ENCODE data around the gene UBL5.
"Not testable (repeated sequence)": the region's sequence is repeated elsewhere in the genome, so short reads cannot be mapped to it uniquely, and the experiment has no call there.

Gene UBL5

GRCh38 chr19:9827289-9828238, at the start of gene UBL5:
Gene UBL5, plus strand, starts transcription at chr19:9827918. Its CDS starts 420 bp downstream, at chr19:9828338.
- DNase-seq (ENCODE audit: low read depth): peak; percentile 90

DNA sequence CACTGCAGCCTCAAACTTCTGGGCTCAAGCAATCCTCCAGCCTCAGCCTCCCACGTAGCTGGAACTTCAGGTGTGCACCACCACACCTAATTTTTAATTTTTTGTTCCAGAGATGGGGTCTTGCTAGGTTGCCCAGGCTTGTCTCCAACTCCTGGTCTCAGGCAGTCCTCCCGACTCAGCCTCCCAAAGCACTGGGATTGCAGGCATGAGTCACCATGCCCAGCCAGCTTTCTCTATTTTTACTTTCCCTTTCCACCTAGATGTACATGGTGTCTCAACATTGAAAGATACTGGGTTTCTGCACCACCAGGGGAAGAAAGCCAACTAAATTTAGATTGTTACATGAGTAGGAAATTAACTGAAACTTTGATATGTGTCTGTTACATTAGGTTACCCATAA, 45.4 kb upstream of the UBL5 start:
- DNase-seq (ENCODE audit: low read depth): peak; percentile 47

- not testable (repeated sequence) for DNase-seq (ENCODE audit: low read depth)
Observed at GRCh38 chr19:9784163-9784496, 43.6 kb upstream of the UBL5 start.

DNA sequence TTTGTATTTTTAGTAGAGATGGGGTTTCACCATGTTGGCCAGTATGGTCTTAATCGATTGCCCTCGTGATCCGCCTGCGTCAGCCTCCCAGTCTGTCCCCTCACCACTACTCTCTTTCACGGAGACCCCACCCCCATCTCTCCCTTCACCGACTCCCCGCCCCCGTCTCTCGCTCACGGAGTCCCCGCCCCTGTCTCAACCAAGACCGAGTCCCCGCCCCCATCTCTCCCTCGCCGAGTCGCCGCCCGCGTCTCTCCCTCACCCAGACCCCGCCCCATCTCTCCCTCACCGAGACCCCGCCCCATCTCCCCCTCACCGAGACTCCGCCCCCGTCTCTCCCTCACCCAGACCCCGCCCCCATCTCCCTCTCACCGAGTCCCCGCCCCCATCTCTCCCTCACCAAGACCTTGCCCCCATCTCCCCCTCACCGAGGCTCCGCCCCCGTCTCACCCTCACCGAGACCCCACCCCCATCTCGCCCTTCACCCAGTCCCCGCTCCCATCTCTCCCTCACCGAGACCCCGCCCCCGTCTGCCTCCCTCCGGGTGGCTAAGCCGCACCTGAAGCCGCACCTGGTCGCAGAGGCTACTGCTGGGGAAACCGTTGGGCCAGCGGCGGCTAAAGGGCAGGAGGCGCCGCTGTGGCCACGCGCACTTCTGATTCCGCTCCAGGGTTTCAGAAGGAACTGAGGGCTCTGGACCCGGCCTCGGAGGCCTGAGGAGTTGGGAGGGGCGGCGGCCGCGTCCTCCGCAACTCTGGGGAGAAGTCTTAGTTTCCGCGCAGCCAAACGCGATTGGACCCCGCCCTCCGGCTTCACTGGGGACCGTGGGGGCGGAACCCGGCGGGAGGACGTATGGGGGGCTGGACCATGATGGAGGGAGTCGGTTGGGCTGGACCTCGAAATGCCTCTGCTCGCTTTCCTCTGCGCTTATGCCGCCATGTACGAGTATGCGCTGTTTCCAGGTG, 42.1 kb upstream of the UBL5 start:
- DNase-seq (ENCODE audit: low read depth): peak; percentile 96

DNA sequence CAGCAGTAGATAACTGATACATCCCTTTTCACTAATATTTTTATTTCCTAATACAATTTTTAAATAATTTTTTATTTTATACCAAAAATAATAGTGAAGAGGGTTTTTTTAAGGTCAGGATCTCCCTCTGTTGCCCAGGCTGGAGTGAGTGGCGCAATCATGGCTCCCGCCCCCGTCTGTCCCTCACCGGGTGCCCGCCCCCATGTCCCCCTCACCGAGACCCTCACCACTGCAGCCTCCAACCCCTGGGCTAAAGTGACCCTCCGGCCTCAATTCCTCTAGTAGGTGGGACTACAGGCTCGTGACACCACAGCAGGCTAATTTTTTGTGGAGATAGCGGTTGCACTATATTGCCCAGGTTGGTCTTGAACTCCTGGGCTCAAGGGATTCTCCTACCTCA, 41.4 kb upstream of the UBL5 start:
- DNase-seq (ENCODE audit: low read depth): no peak

DNA sequence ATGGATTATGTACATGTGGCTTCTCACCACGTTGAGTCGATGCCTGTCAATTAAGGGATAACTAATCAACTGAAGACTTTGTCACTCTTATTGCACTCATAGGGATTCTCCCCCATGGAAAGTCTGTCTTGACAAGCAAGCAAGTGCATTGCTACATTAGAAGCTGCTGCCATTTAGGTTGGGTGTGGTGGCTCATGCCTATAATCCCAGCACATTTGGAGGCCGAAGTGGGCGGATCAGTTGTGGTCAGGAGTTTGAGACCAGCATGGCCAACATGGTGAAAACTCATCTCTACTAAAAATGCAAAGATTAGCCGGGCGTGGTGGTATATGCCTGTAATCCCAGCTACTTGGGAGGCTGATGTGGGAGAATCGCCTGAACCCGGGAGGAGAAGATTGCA, 40.9 kb upstream of the UBL5 start:
- no peak for DNase-seq (ENCODE audit: low read depth)

DNA sequence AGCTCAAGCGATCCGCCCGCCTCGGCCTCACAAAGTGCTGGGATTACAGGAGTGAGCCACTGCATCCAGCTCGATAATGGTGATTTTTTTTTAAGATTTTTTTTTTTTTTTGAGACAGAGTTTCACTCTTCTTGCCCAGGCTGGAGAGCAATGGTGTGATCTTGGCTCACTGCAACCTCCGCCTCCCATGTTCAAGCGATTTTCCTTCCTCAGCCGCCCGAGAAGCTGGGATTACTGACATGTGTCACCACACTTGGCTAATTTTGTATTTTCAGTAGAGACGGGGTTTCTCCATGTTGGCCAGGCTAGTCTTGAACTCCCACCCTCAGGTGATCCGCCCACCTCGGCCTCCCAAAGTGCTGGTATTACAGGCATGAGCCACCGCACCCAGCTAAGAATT, 39.1 kb upstream of the UBL5 start:
- not testable (repeated sequence) for DNase-seq (ENCODE audit: low read depth)

DNA sequence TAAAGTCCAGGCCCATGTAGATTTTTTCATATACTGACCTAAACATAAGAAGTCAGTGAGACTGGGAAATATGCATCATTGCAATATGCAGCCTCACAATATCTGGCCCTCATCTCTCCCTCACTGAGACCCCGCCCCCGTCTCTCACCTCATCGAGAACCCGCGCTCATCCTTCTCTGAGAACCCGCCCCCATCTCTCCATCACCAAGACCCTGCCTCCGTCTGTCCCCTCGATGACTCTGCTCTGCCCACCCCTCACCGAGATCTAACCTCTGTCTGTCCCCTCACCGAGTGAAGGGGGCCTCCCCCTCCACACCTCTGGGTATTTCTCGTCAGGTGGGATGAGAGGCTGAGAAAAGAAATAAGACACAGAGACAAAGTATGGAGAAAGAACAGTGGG, 38.7 kb upstream of the UBL5 start:
- no peak for DNase-seq (ENCODE audit: low read depth)

- DNase-seq (ENCODE audit: low read depth): not testable (repeated sequence)
Observed at GRCh38 chr19:9789579-9789978, 38.1 kb upstream of the UBL5 start.

GRCh38 chr19:9791073-9791367, 36.7 kb upstream of the UBL5 start:
- not testable (repeated sequence) for DNase-seq (ENCODE audit: low read depth)

DNA sequence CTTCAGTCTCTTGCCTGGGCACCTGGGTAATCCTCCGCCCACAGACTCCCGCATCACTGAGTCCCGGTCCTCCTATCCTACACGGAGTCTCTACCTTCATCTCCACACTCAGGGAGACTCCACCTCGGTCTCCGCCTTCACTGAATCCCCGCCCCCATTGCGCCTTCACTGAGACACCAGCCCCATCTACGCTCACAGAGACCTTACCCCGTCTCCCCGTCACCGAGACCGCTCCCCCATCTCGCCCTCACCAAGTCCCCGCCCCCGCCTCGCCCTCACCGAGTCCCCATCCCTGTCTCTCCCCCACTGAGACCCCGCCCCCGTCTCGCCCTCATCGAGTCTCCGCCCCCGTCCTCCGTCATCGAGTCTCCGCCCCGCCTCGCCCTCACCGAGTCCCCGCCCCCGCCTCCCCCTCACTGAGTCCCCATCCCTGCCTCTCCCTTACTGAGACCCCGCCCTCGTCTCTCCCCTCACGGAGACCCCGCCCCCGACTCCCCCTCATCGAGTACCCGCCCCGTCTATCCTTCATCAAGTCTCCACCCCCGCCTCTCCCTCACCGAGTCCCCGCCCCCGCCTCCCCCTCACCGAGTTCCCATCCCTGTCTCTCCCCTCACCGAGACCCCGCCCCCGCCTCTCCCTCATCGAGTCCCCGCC, 36.0 kb upstream of the UBL5 start:
- DNase-seq (ENCODE audit: low read depth): peak; percentile 94

- DNase-seq (ENCODE audit: low read depth): peak; percentile 90
Observed at GRCh38 chr19:9792206-9793070, 35.3 kb upstream of the UBL5 start.

- peak; percentile 54 for DNase-seq (ENCODE audit: low read depth)
Observed at GRCh38 chr19:9793071-9793591, 34.6 kb upstream of the UBL5 start.

DNA sequence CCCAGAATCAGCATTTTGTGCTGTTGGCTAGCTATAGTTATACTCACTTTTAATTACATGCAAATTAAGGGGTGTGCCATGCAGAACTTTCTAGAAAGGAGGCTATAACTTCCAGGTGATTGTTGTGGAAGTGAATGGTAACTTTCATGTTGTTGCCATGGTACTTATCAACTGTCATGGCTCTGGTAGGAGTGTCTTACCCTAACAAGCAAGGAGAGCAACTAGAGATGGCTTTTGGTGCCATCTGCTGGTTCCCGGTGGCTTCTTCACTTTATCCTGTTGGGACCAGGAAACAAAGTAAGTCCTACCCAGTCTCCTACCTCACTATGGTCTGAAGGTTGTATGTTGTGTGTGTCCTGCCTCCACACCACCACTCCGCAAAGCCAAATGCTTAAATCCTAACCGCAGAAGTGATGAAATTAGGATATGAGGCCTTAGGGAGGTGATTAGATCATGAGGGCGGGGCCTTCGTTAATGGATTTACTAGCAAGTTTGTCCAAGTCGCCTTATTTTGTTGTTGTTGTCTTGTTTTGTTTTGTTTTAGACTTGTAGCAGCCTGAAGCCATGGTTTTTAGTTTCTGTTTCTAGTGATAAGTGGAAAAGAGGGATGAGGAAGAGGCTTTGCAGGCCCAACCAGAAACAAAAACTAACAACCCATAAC, 31.5 kb upstream of the UBL5 start:
- DNase-seq (ENCODE audit: low read depth): peak; percentile 89

DNA sequence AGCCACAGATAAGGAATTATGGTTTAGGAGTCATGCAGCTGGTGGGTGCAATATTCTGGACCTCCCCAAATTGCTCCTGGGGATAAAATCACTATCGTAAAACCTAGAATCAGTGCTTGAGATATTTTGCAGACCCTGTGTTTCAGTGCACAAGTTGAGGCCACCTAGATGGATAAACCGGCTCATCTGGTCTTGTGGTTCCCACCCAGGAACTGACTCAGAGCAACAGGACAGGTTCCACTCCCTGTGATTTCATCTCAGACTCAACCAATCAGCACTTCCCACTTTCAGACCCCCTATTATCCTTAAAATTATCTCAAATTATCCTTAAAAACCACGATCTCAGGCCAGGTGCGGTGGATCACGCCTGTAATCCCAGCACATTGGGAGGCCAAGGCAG, 29.8 kb upstream of the UBL5 start:
- no peak for DNase-seq (ENCODE audit: low read depth)

DNA sequence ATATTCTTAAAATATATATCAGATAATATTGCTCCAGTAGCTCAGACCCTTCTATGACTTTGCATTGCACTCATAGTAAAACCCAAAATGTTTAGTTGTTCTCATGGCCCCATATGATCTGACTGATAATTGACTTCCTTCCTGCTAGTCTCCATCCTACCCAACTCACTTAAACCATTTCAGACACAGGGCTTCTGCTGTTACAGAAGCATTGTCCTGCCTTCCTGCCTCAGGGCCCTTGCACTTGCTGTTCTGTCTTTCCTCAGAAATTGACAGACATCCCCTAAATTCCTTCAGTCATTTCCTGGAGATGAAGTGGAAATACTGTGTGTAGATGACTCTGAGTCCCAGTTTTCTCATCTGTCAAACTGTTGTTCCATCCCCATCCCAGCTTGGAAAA, 28.6 kb upstream of the UBL5 start:
- DNase-seq (ENCODE audit: low read depth): no peak

DNA sequence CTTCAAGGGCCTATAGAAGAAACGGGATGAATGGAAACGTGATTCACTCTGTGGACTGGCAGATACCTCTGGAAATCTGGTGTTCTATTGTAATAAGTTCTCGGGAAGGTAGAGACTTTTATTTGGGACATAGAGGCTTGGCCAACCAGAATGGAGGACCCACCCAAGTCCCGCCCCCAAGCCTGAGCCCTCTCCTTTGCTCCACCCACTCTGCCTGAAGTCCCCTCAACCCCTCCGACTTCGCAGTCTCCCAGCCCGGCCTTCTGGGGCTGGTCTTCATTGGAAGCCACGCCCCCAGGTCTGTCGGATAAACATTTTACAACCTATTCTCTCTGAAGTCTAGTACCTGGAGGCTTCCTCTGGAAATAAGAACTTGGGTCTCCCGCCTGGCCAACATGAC, 25.7 kb upstream of the UBL5 start:
- no peak for DNase-seq (ENCODE audit: low read depth)

- DNase-seq (ENCODE audit: low read depth): no peak
Observed at GRCh38 chr19:9806803-9807202, 20.9 kb upstream of the UBL5 start.

DNA sequence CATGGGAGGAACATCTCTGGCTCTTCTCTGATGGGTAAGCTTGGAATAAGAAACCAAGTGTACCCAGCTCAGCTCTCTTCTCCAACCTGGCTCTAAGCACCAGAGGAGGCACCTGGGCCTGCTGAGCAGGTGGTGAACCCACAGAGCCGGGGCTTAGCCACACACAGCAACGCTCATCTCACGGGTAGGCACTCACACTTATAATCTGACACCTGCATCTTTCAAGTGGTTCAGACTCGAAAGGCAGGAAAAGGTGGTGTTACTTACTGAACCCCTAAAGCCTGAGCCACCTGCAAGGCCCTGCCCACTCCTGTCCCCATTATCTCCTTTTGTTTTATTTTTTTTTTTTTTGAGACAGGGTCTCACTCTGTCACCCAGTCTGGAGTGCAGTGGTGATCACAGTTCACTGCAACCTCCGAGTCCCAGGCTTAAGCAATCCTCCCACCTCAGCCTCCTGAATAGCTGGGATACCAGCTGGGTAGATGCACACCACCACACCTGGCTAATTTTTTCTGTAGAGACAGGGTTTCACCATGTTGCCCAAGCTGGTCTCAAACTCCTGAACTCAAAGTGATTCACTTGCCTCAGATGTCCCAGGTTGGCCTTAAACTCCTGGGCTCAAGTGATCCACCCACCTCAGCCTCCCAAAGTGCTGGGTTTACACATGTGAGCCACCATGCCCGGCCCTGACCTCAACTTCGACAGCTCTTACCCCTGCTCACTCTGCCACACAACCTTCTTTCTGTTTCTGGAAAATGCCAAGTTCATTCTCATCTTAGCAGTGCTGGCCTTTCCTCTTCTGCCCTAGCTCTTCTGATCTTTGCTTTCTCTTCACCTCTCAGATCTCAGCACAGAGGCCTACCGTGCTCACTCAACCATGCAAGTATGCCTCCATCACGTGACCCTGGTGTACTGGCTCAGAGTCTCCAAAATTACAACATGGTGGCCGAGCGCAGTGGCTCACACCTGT, 18.6 kb upstream of the UBL5 start:
- DNase-seq (ENCODE audit: low read depth): no peak

DNA sequence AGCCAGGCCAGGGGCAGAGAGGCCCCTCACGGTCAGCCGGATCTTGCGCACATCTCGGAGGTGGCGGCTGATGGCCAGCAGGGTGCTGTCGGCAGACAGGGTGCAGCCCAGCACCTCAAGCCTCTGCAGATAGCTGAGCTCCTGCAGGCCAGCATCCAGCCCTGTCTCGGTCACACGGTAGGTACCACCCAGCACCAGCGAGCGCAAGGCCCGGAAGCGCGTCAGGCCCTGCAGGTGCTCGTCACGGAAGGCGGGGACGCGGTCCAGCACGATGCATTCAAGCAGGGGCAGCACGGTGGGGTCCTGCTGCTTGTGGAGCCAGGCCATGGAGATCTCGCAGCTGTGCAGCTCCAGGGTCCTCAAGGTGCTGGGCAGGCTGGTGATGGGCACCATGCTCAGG, 16.6 kb upstream of the UBL5 start:
- no peak for DNase-seq (ENCODE audit: low read depth)
